HG03432 (cell line): ENCODE measurements around the gene PRODH.
"Not testable (repeated sequence)": the region's sequence is repeated elsewhere in the genome, so short reads cannot be mapped to it uniquely, and the experiment has no call there.

Source experiments
- ATAC-seq: cut with Tn5 transposase; IDR thresholded peaks from one replicate; pipeline ENCODE4 v1.9.1; 2021; ENCODE audit warnings: mild to moderate bottlenecking, moderate library complexity; ENCODE audit not compliant: unreplicated experiment

Gene PRODH

DNA sequence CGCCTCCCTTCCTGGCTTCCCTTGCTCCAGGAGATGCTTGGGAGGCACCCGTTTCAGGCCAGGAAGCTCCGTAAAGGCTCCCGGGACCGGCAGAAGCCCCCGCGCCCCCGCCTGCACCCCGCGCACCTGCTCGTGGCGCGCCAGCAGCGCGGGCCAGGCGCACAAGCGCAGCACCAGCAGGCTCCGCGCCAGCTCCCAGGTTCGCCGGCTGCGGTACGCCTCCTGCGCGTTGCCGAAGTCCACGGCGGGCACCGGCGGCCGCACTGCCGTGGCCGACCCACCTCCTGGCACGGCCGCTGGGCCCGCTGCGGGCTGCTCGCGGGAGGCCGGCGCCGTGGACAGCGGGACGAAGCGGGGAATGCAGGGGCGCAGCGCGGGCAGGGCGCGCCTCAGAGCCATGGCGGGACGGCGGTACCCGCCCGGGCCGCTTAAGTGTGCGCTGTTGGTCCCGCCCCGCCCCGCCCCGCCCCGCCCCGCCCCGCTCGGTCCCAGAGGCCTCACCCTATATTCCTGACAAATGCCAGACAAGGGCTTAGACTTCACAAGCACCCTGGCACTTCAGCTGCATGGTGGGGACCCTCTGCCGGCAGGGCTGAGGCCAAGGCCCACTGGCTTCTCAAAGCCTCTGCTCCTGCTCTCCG is at the start of gene PRODH:
TSS of gene PRODH (minus strand) at position 405 of the 641 bp plus-strand sequence. CDS start at position 399, 6 bp downstream.
- ATAC-seq, result no peak

GRCh38 chr22:18985780-18986179 is 49.7 kb upstream of the PRODH start:
- ATAC-seq, result no peak

GRCh38 chr22:18984564-18984963 is 48.5 kb upstream of the PRODH start:
- ATAC-seq, result no peak

DNA sequence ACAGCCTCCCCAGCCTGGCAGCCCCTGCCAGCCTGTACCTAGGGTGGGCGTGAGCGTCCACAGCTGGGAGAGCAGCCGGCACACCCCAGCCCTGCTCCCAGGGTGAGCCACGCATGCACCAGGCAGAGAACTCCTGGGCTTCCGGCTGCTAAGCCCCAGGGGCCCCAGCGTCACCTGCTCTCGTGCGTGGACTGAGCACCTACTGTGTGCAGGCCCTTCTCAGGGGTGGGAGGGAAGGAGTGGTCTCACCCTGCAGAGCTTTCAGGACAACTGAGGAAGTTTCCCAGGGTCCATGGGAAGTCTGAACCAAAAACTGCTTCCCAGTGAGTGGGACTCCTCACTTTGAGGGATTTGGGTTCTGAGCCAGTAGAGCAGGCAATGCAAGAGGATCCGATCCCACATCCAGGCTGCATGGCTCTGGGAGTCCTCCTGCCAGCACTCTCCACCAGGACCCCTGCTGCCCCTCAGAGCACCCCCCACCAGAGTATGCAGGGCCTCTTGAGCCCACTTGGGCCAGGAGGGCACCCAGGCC is 47.1 kb upstream of the PRODH start:
- no peak for ATAC-seq

- no peak for ATAC-seq
Measured at GRCh38 chr22:18980829-18981228, 44.7 kb upstream of the PRODH start.

GRCh38 chr22:18979957-18980356 is 43.9 kb upstream of the PRODH start:
- ATAC-seq, result no peak

DNA sequence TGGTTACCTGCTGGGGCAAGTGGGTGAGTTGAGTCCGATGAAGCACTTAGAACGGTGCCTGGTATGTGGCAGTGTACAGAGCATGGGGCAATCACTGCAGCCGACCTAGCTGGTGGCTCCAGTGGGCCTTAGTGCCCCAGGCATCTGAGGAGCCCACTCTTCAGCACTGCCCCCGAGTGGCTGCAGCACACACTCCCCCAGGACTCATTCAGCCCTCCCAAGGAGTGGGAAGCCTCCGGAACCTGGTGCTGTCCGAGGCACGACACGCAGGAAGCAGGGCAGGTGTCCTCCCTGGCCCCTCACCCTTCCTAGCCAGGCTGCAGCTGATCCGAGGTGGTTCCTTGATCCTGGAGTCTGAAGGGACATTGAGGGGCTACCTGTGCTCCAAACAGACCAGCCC is 42.4 kb upstream of the PRODH start:
- no peak for ATAC-seq

GRCh38 chr22:18977824-18978425 is 41.8 kb upstream of the PRODH start:
- no peak for ATAC-seq

- ATAC-seq, result no peak
Measured at GRCh38 chr22:18976197-18976751, 40.2 kb upstream of the PRODH start.

DNA sequence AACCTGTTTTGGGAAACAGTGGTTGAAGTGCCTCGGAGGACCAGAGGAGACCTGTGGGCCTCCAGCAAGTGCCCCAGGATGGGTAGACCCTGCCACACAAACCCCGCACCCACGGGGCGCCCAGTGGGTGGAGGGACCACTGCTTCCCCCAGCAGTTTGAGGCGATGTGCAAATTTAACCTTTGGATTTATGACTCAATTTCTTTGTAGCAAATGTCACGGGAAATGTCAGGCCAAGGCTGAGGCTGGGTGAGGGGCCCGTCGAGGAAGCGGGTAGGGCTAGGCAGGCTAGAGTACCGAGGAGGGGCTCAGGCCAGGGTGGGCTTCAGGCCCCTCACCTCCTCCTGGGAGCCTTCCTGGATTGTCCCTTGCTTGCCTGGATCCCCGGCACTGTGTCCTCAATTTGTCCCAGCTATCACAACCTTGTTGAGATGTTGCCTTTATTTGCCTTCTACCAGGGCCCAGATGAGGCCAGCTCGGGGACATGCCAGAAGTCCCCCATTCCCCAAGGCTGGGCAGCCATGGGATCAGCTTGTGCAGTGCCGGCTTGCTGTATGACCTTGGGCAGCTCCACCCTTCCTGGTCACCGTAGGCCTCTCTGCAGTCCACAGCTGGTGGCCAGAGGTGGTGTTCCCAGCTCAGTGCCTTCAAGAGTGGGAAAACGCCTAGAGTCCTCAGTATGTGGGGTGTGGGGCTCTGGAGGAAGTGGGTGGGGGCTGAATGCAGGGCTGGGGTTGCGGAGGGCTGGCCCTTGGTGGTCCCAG is 39.5 kb upstream of the PRODH start:
- ATAC-seq, result no peak

- ATAC-seq, result no peak
Measured at GRCh38 chr22:18974477-18975180, 38.5 kb upstream of the PRODH start.

DNA sequence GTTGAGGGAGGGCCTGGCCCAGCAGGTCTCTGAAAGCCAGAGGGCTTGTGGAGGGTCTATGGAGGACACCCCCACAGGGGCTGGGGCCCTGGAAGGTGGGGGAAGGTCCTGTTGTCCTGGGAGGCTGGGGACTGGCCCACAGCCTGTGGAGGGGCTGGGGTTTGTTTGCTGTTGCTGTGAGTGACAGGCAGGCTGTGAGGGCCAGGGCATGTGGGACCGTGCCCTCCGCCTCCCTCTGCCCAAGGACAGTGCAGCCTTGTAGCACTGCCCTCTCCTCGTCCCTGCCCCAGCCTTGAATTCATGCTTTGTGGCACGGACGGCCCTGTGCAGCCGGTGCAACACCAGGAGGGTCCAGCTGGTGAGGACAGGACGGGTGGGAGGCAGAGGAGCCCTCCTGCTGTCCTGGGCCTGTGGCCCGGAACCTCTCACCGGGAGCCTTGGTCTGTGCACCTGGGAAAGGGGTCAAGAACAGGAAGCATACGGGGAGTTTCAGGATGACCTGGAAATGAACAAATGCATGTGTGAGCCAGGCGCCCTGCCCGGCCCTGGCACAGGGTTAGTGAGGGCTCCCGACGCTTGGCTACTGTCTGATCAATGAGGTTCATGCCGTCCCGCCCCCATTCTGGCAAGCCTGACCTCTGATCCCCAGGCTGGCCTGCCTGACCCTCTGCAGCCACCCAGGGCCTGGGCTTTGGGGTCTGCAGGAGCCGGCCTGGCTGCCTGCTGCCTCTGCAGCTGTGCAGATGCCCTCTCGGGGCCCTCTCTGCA is 37.4 kb upstream of the PRODH start:
- no peak for ATAC-seq

GRCh38 chr22:18972591-18972990 is 36.5 kb upstream of the PRODH start:
- ATAC-seq, result not testable (repeated sequence)

- not testable (repeated sequence) for ATAC-seq
Measured at GRCh38 chr22:18972029-18972428, 35.9 kb upstream of the PRODH start.

DNA sequence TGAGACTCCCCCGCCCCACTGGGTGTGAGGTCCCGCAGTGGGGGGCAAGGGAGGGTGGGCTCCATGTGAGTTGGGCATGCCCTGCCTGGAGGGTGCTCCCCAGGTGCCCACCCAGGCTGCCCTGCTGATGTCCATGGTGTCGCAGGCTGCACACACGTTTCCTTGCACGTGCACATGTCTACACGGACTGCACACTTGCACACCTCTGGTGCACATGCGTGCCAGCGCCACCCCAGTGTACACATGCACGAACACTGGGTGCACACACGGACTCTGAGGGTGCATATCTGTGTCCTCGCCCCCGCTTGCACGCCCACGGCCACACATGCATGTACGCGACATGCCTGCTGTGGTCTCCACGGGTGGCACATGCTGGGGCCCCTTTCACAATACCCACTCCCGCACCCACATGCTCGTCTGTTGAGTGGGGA is 35.2 kb upstream of the PRODH start:
- no peak for ATAC-seq

DNA sequence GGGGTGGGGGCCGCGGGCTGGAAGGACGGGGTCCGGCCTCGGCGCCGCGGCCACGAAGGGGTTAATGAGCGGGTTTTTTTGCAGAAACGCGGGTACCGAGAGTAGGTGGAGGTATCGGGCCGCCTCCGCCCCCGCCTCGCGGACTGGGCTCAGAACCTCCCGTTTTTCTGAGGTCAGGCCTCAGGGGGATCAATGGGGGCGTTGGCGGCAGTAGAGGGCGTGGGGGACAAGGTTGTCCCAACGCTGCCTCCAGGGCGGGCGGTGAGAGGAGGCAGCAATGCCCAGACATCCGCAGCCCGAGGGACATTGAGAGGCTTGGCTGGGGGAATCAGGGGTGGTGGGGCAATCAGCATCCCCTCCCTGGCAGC is 34.8 kb upstream of the PRODH start:
- ATAC-seq, result no peak

GRCh38 chr22:18970176-18970947 is 34.3 kb upstream of the PRODH start:
- ATAC-seq, result no peak

DNA sequence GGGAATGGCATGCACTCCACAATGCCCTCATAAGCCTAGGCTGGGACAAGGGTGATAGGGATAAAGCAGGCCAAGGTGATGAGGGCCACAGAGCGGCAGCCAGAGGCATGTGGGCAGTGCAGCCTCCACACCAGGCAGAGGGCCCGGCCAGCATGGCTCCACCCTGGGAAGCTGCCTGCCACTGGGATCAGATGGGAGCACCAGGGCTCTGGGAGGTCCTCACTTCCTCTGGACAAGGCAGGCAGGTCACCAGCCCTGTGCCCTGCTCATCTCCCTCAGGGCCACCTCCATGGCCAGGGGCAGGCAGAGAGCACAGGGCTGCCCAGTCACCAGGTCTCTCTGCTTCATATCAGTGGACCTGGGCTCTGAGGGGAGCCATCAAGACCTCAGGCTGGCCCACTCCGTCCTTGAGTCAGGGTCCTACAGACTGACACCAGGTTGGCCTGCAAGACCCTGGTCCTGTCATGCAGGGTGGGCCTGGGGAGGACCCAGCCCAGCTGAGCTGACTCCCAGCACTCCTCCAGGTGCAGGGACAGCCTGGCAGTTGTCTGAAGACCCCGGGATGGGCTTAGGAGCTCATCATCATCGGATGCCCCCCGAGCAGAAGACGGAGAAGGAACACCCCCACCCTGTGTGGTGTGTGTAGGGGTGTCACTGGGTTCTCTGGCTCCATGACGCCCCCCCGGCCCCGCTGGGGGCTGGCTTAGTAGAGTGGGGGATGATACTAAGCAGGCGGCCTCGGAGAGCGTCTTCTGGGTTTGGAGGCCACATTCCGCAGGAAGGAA is 33.3 kb upstream of the PRODH start:
- ATAC-seq, result not testable (repeated sequence)
